Tibial artery (tissue), 4 donors: ENCODE results near the gene CNGA1.

ENCODE experiments used
- DNase-seq, 2 donors: peaks; one replicate each; pipeline ENCODE4 v3.0.0-alpha.2; 2019
- H3K27ac ChIP-seq, 2 donors: fragments of 200-600 bp; sonication (generic) in 1 of 2; 1 replicate in 1 of 2; 2 replicates in 1 of 2; pipeline ENCODE4 v1.5.1; 2018 to 2019; ENCODE audit warnings: mild to moderate bottlenecking in 1 of 2
- H3K27me3 ChIP-seq, 2 donors: fragments of 200-600 bp; sonication (generic) in 1 of 2; one replicate each; pipeline versions ENCODE4 v1.5.1 to v1.6.0; 2016 to 2019
- H3K36me3 ChIP-seq, 3 donors: fragments of 200-600 bp; sonication (generic) in 2 of 3; one replicate each; pipeline ENCODE4 v1.5.1; 2016 to 2019; ENCODE audit warnings: mild to moderate bottlenecking in 2 of 3
- H3K4me1 ChIP-seq, 4 donors: fragments of 200-600 bp; sonication (generic) in 2 of 4; 1 replicate in 3 of 4; 2 replicates in 1 of 4; pipeline ENCODE4 v1.5.1; 2016 to 2019
- H3K4me3 ChIP-seq, 2 donors: fragments of 200-600 bp; sonication (generic) in 1 of 2; 1 replicate in 1 of 2; 2 replicates in 1 of 2; pipeline ENCODE4 v1.5.1; 2018 to 2019; ENCODE audit warnings: mild to moderate bottlenecking in 2 of 2
- H3K9me3 ChIP-seq, 3 donors: fragments of 200-600 bp; sonication (generic) in 1 of 3; one replicate each; pipeline ENCODE4 v1.5.1; 2016 to 2019
- intact Hi-C: fragments of 100-400 bp; cut with DNase I; formaldehyde crosslinking; loops from one replicate; pipeline ENCODE4 v1.15.0; 2023; ENCODE audit warnings: low total_unique reads
- TF ChIP-seq, protein P1 (sequence below), 2 experiments: fragments of 200-600 bp in 1 of 2; fragments of 450-650 bp in 1 of 2; IDR thresholded peaks; one replicate each; pipeline ENCODE4 v1.5.1; 2017 to 2019; ENCODE audit warnings: antibody characterized with exemption in 2 of 2, mild to moderate bottlenecking in 1 of 2, moderate library complexity in 1 of 2

CNGA1 gene

DNA sequence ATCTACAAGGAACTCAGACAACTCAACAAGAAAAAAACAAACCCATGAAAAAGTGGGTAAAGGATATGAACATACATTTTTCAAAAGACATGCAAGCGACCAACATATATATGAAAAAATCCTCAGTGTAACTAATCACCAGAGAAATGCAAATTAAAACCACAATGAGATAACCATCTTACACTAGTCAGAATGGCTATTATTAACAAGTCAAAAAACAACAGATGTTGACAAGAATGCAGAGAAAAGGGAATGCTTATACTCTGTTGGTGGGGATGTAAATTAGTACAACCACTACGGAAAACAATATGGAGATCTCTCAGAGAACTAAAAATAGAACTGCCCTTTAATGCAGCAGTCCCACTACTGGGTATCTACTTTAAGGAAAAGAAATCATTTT lies 12.2 kb upstream of the CNGA1 start:
- TF ChIP-seq, protein P1, sequence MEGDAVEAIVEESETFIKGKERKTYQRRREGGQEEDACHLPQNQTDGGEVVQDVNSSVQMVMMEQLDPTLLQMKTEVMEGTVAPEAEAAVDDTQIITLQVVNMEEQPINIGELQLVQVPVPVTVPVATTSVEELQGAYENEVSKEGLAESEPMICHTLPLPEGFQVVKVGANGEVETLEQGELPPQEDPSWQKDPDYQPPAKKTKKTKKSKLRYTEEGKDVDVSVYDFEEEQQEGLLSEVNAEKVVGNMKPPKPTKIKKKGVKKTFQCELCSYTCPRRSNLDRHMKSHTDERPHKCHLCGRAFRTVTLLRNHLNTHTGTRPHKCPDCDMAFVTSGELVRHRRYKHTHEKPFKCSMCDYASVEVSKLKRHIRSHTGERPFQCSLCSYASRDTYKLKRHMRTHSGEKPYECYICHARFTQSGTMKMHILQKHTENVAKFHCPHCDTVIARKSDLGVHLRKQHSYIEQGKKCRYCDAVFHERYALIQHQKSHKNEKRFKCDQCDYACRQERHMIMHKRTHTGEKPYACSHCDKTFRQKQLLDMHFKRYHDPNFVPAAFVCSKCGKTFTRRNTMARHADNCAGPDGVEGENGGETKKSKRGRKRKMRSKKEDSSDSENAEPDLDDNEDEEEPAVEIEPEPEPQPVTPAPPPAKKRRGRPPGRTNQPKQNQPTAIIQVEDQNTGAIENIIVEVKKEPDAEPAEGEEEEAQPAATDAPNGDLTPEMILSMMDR (IDR thresholded peaks at IDR 0.05) = no peak
- Histone ChIP-seq H3K27me3 (no peaks in the 10 kb centered on the region), H3K4me3 (no peak overlapping the region), H3K27ac (no peak overlapping the region), H3K4me1 (peaks cover 0 to 9% (median 3%) of the 10 kb centered on the region in 4 donors), H3K9me3 (no peaks in the 10 kb centered on the region), H3K36me3 (no peaks in the 10 kb centered on the region)
- DNase-seq = no peak
- intact Hi-C loops = no loop called here

DNA sequence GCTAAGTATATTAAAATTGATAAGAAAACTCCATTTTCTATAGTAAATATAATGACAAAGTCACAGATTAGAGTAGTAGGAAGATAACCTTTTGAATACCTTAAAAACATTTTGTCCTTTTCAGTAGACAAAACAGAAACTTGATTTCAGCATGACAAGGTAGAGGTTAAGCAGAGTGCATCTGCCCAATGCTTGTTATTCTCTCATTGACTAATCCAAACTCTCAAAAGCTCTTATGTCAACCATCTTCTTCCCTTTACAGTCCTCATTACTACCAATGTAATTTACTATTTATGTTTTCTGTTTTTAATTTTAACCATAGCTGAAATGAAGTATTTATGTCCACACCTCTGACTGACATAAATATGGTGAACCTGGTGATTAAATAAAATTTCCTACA lies 11.2 kb upstream of the CNGA1 start:
- no peaks in the 10 kb centered on the region for H3K36me3 ChIP-seq
- DNase-seq = no peak
- H3K27me3 ChIP-seq = no peaks in the 10 kb centered on the region
- H3K4me3 ChIP-seq = no peak overlapping the region
- no peak overlapping the region for H3K27ac ChIP-seq
- intact Hi-C loops = no loop called here
- TF ChIP-seq, protein P1 (IDR thresholded peaks at IDR 0.05) = no peak
- peaks cover 0 to 9% (median 3%) of the 10 kb centered on the region in 4 donors for H3K4me1 ChIP-seq
- H3K9me3 ChIP-seq = no peaks in the 10 kb centered on the region

DNA sequence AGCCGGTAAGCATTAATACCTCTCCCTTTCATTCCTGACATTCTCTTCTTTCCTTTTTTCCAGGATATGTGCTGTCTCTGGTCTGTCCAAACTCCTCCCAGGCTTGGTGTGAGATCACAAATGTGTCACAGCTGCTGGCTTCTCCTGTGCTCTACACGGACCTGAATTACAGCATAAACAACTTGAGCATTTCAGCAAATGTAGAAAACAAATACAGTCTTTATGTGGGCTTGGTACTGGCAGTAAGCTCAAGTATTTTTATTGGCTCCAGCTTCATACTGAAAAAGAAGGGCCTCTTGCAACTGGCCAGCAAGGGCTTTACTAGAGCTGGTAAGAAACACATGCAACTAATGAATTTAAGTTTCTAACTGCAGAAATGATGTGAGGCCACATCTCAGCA lies 8.5 kb upstream of the CNGA1 start:
- no peak for DNase-seq
- no peaks in the 10 kb centered on the region for H3K9me3 ChIP-seq
- intact Hi-C loops = no loop called here
- H3K4me1 ChIP-seq = no peaks in the 10 kb centered on the region
- H3K27ac ChIP-seq = no peak overlapping the region
- H3K36me3 ChIP-seq = no peaks in the 10 kb centered on the region
- TF ChIP-seq, protein P1 (IDR thresholded peaks at IDR 0.05) = no peak
- no peaks in the 10 kb centered on the region for H3K27me3 ChIP-seq
- no peak overlapping the region for H3K4me3 ChIP-seq

DNA sequence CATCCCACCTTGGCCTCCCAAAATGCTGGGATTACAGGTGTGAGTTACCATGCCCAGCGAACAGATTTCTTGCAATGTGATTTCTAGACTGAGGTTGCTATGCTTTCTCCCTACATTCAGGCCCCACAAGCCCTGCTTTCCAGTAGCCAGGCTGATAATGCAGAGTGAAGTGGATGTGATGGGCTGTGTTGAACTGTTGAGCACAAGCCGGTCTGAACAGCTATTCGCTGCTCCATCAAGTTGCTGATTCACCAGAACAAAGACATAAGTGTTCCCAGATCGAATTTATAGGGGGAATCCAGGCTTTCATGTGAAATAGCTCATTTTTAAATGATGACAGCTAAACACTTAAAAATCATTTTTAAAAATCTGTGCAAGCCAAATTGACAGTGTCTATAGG lies 8.0 kb upstream of the CNGA1 start:
- DNase-seq = no peak
- intact Hi-C loops = no loop called here
- TF ChIP-seq, protein P1 (IDR thresholded peaks at IDR 0.05) = no peak

DNA sequence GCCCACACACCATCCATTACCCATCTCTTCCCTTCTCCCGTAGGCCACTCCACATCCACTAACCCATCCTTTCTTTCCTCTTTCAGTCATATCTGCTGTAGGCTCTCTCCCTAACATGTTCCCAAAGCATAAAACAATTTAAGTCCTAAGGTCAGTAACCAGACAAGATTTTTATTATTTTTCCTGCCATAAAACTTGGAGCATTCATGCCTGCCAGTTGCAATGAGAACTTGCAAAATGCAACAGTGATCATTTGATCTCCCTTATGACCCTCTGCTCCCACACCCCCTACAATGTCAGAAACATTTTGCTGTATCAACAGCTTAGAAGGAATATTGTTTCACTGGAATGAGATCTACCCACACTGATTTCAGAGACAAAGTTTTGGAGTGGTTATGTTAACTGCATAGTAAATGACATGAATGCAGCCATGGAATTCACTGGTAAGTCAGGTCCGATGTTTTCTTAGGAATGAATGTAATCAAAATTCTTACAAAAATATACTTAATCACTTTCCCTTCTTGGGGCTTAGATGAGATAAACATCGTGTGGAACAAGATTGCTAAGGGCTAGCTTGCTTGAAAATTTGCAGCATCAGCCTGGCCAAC lies 5.8 kb upstream of the CNGA1 start:
- DNase-seq = no peak
- Histone ChIP-seq H3K27ac (no peak overlapping the region), H3K9me3 (no peaks in the 10 kb centered on the region), H3K4me3 (no peak overlapping the region), H3K4me1 (peaks cover 0 to 3% (median 1%) of the 10 kb centered on the region in 4 donors), H3K36me3 (no peaks in the 10 kb centered on the region), H3K27me3 (no peaks in the 10 kb centered on the region)
- TF ChIP-seq, protein P1 (IDR thresholded peaks at IDR 0.05) = no peak
- intact Hi-C loops = no loop called here

More for the DNA sequence above, 8.0 kb upstream of the CNGA1 start:
- Histone ChIP-seq H3K9me3 (no peaks in the 10 kb centered on the region), H3K36me3 (no peaks in the 10 kb centered on the region), H3K4me3 (no peak overlapping the region), H3K4me1 (no peaks in the 10 kb centered on the region), H3K27ac (no peak overlapping the region), H3K27me3 (no peaks in the 10 kb centered on the region)

DNA sequence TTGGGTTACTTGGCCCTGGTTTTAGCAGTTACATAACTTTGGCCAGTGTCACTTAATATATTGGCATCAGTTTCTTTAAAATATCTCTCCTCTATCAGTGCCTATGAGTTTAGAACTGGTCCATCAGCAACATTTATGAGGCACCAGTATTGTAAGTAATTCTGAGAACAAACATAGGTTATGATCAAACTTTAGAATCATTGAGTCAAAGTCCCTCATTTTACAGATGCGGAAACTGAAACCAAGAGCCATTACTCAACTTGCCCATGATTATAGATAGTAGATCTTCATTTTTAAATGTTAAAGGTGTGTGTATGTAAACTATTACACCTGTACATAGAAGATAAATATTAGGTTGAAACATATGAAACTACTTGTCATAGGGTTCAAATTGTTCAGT lies 4.6 kb upstream of the CNGA1 start:
- no peaks in the 10 kb centered on the region for H3K9me3 ChIP-seq
- H3K27me3 ChIP-seq = no peaks in the 10 kb centered on the region
- no peak for DNase-seq
- TF ChIP-seq, protein P1 (IDR thresholded peaks at IDR 0.05) = no peak
- H3K36me3 ChIP-seq = no peaks in the 10 kb centered on the region
- intact Hi-C loops = no loop called here
- no peak overlapping the region for H3K27ac ChIP-seq
- H3K4me3 ChIP-seq = no peak overlapping the region
- peaks cover 0 to 14% (median 7%) of the 10 kb centered on the region in 4 donors for H3K4me1 ChIP-seq
